GM18861 (cell line): ENCODE data around the gene F7.

Experiments
- ATAC-seq: cut with Tn5 transposase; IDR thresholded peaks from one replicate; pipeline ENCODE4 v1.9.1; 2021; ENCODE audit not compliant: unreplicated experiment

F7 gene

GRCh38 chr13:113086031-113086750 lies 19.4 kb upstream of the F7 start:
- ATAC-seq: no peak

- ATAC-seq: no peak
Observed at GRCh38 chr13:113086991-113087922, 18.3 kb upstream of the F7 start.

GRCh38 chr13:113087923-113088690 lies 17.5 kb upstream of the F7 start:
- ATAC-seq: no peak

GRCh38 chr13:113088691-113089020 lies 16.9 kb upstream of the F7 start:
- no peak for ATAC-seq

- no peak for ATAC-seq
Observed at GRCh38 chr13:113089693-113090414, 15.7 kb upstream of the F7 start.

- ATAC-seq: no peak
Observed at GRCh38 chr13:113090415-113090770, 15.2 kb upstream of the F7 start.

GRCh38 chr13:113090806-113091205 lies 14.8 kb upstream of the F7 start:
- no peak for ATAC-seq

- ATAC-seq: no peak
Observed at GRCh38 chr13:113091211-113091771, 14.3 kb upstream of the F7 start.

GRCh38 chr13:113091891-113092775 lies 13.5 kb upstream of the F7 start:
- no peak for ATAC-seq

GRCh38 chr13:113092776-113093579 lies 12.6 kb upstream of the F7 start:
- ATAC-seq: no peak

GRCh38 chr13:113093580-113094409 lies 11.8 kb upstream of the F7 start:
- no peak for ATAC-seq

GRCh38 chr13:113094410-113094800 lies 11.2 kb upstream of the F7 start:
- ATAC-seq: no peak

GRCh38 chr13:113095146-113096051 lies 10.2 kb upstream of the F7 start:
- ATAC-seq: no peak

- ATAC-seq: no peak
Observed at GRCh38 chr13:113096052-113096744, 9.4 kb upstream of the F7 start.

GRCh38 chr13:113096745-113097305 lies 8.8 kb upstream of the F7 start:
- ATAC-seq: no peak

GRCh38 chr13:113097651-113098050 lies 7.9 kb upstream of the F7 start:
- ATAC-seq: no peak
